Mesenchymal stem cell (in vitro differentiated cells and primary cell): ENCODE results near the gene HYLS1.
"Not testable (repeated sequence)": the region's sequence is repeated elsewhere in the genome, so short reads cannot be mapped to it uniquely, and the experiment has no call there.

Experiments
- DNase-seq: peaks from one replicate; pipeline ENCODE4 v3.0.0-alpha.2; 2013
- H2AFZ ChIP-seq: one replicate; pipeline ENCODE4 v1.6.1; 2013; ENCODE audit warnings: low read depth, mild to moderate bottlenecking, control low read depth, inconsistent platforms, low read length, moderate library complexity
- H2AK5ac ChIP-seq: 2 replicates; pipeline ENCODE4 v1.6.1; 2013; ENCODE audit warnings: low read length, moderate library complexity, mild to moderate bottlenecking, inconsistent platforms; ENCODE audit not compliant: severe bottlenecking
- H2BK120ac ChIP-seq: one replicate; pipeline ENCODE4 v1.6.1; 2013; ENCODE audit warnings: low read depth, mild to moderate bottlenecking, inconsistent platforms, low read length, moderate library complexity
- H2BK12ac ChIP-seq, 2 experiments: one replicate each; pipeline ENCODE4 v1.6.1; 2013; ENCODE audit warnings: inconsistent platforms in 2 of 2, low read length in 2 of 2, mild to moderate bottlenecking in 2 of 2, moderate library complexity in 2 of 2, control low read depth in 1 of 2
- H2BK15ac ChIP-seq: one replicate; pipeline ENCODE4 v1.6.1; 2013; ENCODE audit warnings: mild to moderate bottlenecking, low read depth, inconsistent platforms; ENCODE audit not compliant: poor library complexity, severe bottlenecking
- H2BK5ac ChIP-seq: 2 replicates; pipeline ENCODE4 v1.6.1; 2013; ENCODE audit warnings: low read depth, mild to moderate bottlenecking, low read length, control low read depth, inconsistent platforms; ENCODE audit not compliant: poor library complexity, severe bottlenecking
- H3K14ac ChIP-seq, 2 experiments: one replicate each; pipeline ENCODE4 v1.6.1; 2013; ENCODE audit warnings: inconsistent platforms in 2 of 2, low read length in 2 of 2, control low read depth in 1 of 2, mild to moderate bottlenecking in 1 of 2, moderate library complexity in 1 of 2
- H3K18ac ChIP-seq, 2 experiments: one replicate each; pipeline ENCODE4 v1.6.1; 2013; ENCODE audit warnings: inconsistent platforms in 2 of 2, low read length in 2 of 2, control low read depth in 1 of 2, low read depth in 1 of 2, mild to moderate bottlenecking in 1 of 2
- H3K23ac ChIP-seq, 2 experiments: one replicate each; pipeline ENCODE4 v1.6.1; 2013; ENCODE audit warnings: inconsistent platforms in 2 of 2, low read length in 2 of 2, mild to moderate bottlenecking in 2 of 2, moderate library complexity in 2 of 2, control low read depth in 1 of 2
- H3K27ac ChIP-seq: 2 replicates; pipeline ENCODE4 v1.5.1; 2013; ENCODE audit warnings: mild to moderate bottlenecking, moderate library complexity, low read length, control low read depth, inconsistent platforms; ENCODE audit not compliant: poor library complexity, severe bottlenecking
- H3K27me3 ChIP-seq, 2 experiments: 2 replicates each; pipeline versions ENCODE4 v1.6.1 to v1.7.0; 2013; ENCODE audit warnings: low read length in 2 of 2, mild to moderate bottlenecking in 2 of 2, moderate library complexity in 2 of 2, control low read depth in 1 of 2, inconsistent platforms in 1 of 2; ENCODE audit not compliant: control insufficient read depth in 1 of 2, insufficient read depth in 1 of 2
- H3K36me3 ChIP-seq, 2 experiments: 2 replicates each; pipeline versions ENCODE4 v1.6.1 to v1.7.0; 2013; ENCODE audit warnings: low read length in 2 of 2, control low read depth in 1 of 2, inconsistent platforms in 1 of 2, low read depth in 1 of 2, mild to moderate bottlenecking in 1 of 2; ENCODE audit not compliant: insufficient read depth in 2 of 2, control insufficient read depth in 1 of 2
- H3K4ac ChIP-seq, 2 experiments: one replicate each; pipeline ENCODE4 v1.6.1; 2013; ENCODE audit warnings: inconsistent platforms in 2 of 2, low read length in 2 of 2, mild to moderate bottlenecking in 2 of 2, moderate library complexity in 2 of 2, control low read depth in 1 of 2, low read depth in 1 of 2
- H3K4me1 ChIP-seq: 2 replicates; pipeline ENCODE4 v1.6.1; 2013; ENCODE audit warnings: low read depth, low read length, control low read depth; ENCODE audit not compliant: control insufficient read depth, insufficient read depth
- H3K4me2 ChIP-seq: 2 replicates; pipeline ENCODE4 v1.6.1; 2013; ENCODE audit warnings: low read length, mild to moderate bottlenecking, inconsistent platforms; ENCODE audit not compliant: poor library complexity, severe bottlenecking
- H3K4me3 ChIP-seq, 2 experiments: 2 replicates each; pipeline versions ENCODE4 v1.5.1 to v1.7.0; 2013; ENCODE audit warnings: low read length in 2 of 2, mild to moderate bottlenecking in 2 of 2, control low read depth in 1 of 2, low read depth in 1 of 2; ENCODE audit not compliant: insufficient read depth in 1 of 2
- H3K79me1 ChIP-seq: replicated peaks from 2 replicates; pipeline ENCODE4 v1.6.1; 2013; ENCODE audit warnings: mild to moderate bottlenecking, control low read depth, low read length, inconsistent platforms; ENCODE audit not compliant: poor library complexity, severe bottlenecking
- H3K9ac ChIP-seq: 2 replicates; pipeline ENCODE4 v1.7.0; 2013; ENCODE audit warnings: mild to moderate bottlenecking, low read length, moderate library complexity
- H3K9me3 ChIP-seq: 2 replicates; pipeline ENCODE4 v1.7.0; 2013; ENCODE audit warnings: mild to moderate bottlenecking, low read length; ENCODE audit not compliant: control insufficient read depth
- H4K8ac ChIP-seq: one replicate; pipeline ENCODE4 v1.6.1; 2013; ENCODE audit warnings: inconsistent platforms, mild to moderate bottlenecking, low read length, moderate library complexity
- H4K91ac ChIP-seq: one replicate; pipeline ENCODE4 v1.6.1; 2013; ENCODE audit warnings: mild to moderate bottlenecking, low read length, inconsistent platforms
- WGBS: methylation state at CpG from one replicate; pipeline ENCODE4 v1.1.7; 2013; ENCODE audit warnings: mixed read lengths; 5-methylcytosine and 5-hydroxymethylcytosine counted together

HYLS1 gene

GRCh38 chr11:125857670-125858069 is 29.8 kb upstream of the HYLS1 start:
- H4K91ac ChIP-seq = not testable (repeated sequence)

GRCh38 chr11:125862786-125863185 is 24.7 kb upstream of the HYLS1 start:
- not testable (repeated sequence) for H2BK15ac ChIP-seq, H3K14ac ChIP-seq, H2BK5ac ChIP-seq, H3K27ac ChIP-seq, H3K4ac ChIP-seq, H3K36me3 ChIP-seq, H3K4me3 ChIP-seq, H2AFZ ChIP-seq, H3K4me2 ChIP-seq, H3K23ac ChIP-seq, H2BK120ac ChIP-seq, H3K4me1 ChIP-seq, H4K91ac ChIP-seq, H3K9me3 ChIP-seq, H2AK5ac ChIP-seq, H3K9ac ChIP-seq, DNase-seq, H3K27me3 ChIP-seq, H2BK12ac ChIP-seq, H3K79me1 ChIP-seq, H4K8ac ChIP-seq, H3K18ac ChIP-seq
- WGBS = 80% methylated on average over 4 of the region's 33 CpGs

More at GRCh38 chr11:125857670-125858069, 29.8 kb upstream of the HYLS1 start:
- not testable (repeated sequence) for H3K27me3 ChIP-seq, H2BK120ac ChIP-seq, H3K18ac ChIP-seq, H3K27ac ChIP-seq, H3K9me3 ChIP-seq, H2BK12ac ChIP-seq, H3K36me3 ChIP-seq, H2BK5ac ChIP-seq, H3K23ac ChIP-seq, H3K79me1 ChIP-seq, H3K9ac ChIP-seq, H2BK15ac ChIP-seq, H3K4me2 ChIP-seq, DNase-seq, H2AFZ ChIP-seq, H3K4me1 ChIP-seq, H3K14ac ChIP-seq, H3K4me3 ChIP-seq, H2AK5ac ChIP-seq, H4K8ac ChIP-seq, H3K4ac ChIP-seq
- 77% methylated on average over 9 of the region's 9 CpGs for WGBS

GRCh38 chr11:125865354-125865753 is 22.1 kb upstream of the HYLS1 start:
- H3K18ac ChIP-seq, H3K9ac ChIP-seq, H3K4me1 ChIP-seq, H3K4me2 ChIP-seq, H3K79me1 ChIP-seq, H3K9me3 ChIP-seq, H4K91ac ChIP-seq, H3K14ac ChIP-seq, H3K23ac ChIP-seq, H2AFZ ChIP-seq, H3K36me3 ChIP-seq, H2BK15ac ChIP-seq, H3K27ac ChIP-seq, H4K8ac ChIP-seq, H2BK120ac ChIP-seq, DNase-seq, H2BK12ac ChIP-seq, H3K4ac ChIP-seq, H2AK5ac ChIP-seq, H3K4me3 ChIP-seq, H2BK5ac ChIP-seq: not testable (repeated sequence)
- peaks cover 0 to 15% of the 10 kb centered on the region in 2 experiments for H3K27me3 ChIP-seq
- WGBS = 94% methylated on average over 3 of the region's 4 CpGs

- no peak overlapping the region for H3K9ac ChIP-seq
- no peak overlapping the region for H2AK5ac ChIP-seq
- DNase-seq = no peak
- peaks cover 0 to 20% of the 10 kb centered on the region in 2 experiments for H3K27me3 ChIP-seq
- no peaks in the 10 kb centered on the region for H3K36me3 ChIP-seq
- H3K9me3 ChIP-seq = no peaks in the 10 kb centered on the region
- no peaks in the 10 kb centered on the region for H3K79me1 ChIP-seq
- no peak overlapping the region for H3K27ac ChIP-seq
- no peak overlapping the region for H3K14ac ChIP-seq
- no peak overlapping the region for H2AFZ ChIP-seq
- H2BK120ac ChIP-seq = no peak overlapping the region
- H3K4me2 ChIP-seq = no peak overlapping the region
- no peak overlapping the region for H2BK12ac ChIP-seq
- H3K18ac ChIP-seq = no peak overlapping the region
- WGBS = 100% methylated on average over 1 of the region's 2 CpGs
- no peak overlapping the region for H3K4ac ChIP-seq
- H3K4me3 ChIP-seq = no peak overlapping the region
- H4K91ac ChIP-seq = no peak overlapping the region
- H2BK5ac ChIP-seq = no peak overlapping the region
- H3K23ac ChIP-seq = no peak overlapping the region
- no peaks in the 10 kb centered on the region for H3K4me1 ChIP-seq
- H4K8ac ChIP-seq = no peak overlapping the region
- no peak overlapping the region for H2BK15ac ChIP-seq
Observed at GRCh38 chr11:125869521-125869920, 17.9 kb upstream of the HYLS1 start.
